D341Med (cell line): ENCODE measurements around the gene TBC1D20.
"Not testable (repeated sequence)": the region's sequence is repeated elsewhere in the genome, so short reads cannot be mapped to it uniquely, and the experiment has no call there.

Experiments
- DNase-seq: peaks from one replicate; pipeline ENCODE4 v3.0.0; 2012; ENCODE audit warnings: low spot score

The TBC1D20 gene

DNA sequence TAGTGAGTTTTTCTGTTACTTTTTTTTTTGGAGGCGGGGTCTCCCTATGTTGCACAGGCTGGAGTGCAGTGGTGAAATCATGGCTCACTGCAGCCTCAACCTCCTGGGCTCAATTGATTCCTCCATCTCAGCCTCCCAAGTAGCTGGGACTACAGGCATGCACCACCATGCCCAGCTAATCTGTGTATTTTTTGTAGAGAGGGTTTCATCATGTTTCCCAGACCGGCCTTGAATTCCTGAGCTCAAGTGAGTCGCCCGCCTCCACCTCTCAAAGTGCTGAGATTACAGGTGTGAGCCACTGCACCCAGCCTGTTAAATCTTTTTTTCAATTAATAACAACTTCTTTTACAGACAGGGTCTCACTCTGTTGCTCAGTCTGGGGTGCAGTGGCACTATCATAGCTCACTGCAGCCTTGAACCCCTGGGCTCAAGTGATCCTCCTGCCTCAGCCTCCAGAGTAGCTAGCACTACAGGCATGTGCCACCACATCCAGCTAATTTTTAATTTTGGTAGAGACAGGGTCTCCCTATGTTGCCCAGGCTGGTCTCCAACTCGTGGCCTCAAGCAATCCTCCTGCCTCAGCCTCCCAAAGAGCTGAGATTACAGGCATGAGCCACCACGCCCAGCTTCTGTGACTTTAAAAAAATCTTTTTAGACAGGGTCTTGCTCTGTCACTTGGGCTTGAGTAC, 14.4 kb upstream of the TBC1D20 start:
- DNase-seq, result not testable (repeated sequence)

DNA sequence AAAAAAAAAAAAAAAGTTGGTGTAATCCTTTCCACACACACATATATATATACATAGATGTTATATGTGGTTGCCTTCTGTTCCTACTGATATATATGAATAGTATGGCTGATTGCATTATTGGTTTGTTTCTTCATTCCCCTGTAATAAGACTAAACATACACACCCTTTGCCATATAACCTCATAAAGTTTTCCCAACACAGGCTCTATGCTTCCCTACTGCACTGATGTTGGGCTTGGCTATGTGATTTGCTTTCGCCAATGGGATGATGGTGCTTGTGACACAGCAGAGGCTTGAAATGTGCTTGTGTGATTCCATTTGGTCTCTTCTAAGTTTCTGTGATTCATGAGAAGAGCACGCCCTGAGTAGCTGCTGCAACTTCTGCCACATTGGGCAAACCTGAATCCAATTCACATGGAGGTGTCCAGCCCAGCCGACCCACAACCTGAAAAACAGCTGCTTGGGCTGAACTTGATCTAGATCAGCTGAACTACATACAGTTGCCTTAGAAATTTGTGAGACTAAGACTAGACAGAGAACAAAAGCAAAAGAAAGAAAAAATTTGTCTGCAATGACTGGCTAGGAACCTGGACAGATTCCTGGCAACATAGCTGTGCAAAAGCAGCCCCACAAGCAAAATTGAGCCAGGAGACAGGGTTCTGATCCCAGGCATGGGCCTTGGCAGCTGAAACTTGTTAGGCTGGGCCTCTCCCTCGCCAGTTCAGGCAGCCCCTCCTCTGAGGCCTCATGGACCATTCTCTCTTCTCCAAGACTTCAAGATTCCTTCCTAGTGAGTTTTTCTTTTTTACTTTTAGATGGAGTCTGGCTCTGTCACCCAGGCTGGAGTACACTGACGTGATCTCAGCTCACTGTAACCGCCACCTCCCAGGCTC, 13.4 kb upstream of the TBC1D20 start:
- DNase-seq, result no peak

DNA sequence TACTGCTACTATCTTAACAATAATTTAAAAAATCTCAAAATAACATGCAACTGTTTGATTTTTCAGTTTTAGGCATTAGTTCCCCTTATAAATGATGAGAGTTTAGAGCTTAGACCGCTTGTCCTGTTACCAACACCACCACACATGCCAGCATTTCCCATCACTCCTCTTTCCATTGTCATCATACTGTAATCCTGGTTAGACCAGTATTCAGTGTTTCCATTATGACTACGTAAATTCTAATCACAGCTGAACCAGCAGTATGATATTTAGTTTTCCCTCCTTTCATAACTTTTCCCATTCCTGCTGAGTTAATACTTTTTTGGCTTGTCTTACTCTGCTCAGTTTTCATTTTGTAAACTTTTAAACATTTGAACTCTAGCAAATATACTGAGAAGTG, 12.2 kb upstream of the TBC1D20 start:
- no peak for DNase-seq

DNA sequence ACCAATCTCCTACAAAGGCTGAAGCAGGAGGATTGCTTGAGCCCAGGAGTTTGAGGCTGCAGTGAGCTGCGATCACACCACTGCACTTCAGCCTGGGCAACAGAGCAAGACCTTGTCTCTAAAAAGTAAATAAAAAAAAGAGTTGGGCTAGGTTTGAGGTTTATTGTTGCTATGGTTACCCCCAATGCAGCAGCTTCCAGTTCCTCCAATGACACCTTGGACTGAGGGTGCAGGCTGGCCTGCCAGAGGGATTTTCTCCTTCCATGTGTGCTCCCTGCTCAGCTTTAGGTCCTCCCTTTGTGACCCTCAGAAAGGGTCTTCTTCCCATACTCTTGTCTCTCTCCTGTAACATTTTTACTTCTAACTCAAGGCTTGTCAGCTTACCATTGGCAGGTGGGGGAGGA, 10.6 kb upstream of the TBC1D20 start:
- DNase-seq, result no peak

DNA sequence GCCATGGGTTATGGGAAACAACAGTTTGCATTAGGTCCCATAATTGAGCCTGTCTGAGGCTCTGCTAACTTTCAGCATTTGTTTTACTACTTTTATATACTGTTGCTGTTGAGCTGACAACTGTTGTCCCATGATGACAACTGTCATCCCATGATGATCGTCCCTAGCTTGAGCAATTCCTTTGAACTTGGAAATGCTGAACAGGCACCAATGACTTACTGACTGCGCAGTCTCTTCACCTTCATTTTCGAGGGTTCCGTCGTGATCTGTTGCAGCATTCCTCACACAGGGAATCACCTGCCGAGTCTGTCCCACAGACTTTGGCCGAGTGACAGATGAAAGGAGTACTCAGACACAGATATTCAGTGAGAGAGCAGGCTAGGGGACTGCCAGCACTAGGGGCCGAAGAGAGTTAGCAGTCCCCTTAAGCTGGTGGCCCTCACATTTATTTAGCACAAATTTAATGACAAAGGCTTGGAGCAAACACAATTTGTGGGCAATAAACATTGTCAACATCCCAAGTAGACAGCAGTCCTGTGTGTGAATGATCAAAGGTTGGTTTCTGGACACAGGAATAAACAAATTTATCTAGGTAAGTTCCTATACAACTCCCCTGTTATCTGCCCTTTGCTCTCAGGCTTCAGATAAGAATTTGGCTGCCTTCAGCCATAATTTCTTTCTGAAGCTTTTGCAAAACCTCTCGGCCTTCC, 10.0 kb upstream of the TBC1D20 start:
- DNase-seq, result no peak

DNA sequence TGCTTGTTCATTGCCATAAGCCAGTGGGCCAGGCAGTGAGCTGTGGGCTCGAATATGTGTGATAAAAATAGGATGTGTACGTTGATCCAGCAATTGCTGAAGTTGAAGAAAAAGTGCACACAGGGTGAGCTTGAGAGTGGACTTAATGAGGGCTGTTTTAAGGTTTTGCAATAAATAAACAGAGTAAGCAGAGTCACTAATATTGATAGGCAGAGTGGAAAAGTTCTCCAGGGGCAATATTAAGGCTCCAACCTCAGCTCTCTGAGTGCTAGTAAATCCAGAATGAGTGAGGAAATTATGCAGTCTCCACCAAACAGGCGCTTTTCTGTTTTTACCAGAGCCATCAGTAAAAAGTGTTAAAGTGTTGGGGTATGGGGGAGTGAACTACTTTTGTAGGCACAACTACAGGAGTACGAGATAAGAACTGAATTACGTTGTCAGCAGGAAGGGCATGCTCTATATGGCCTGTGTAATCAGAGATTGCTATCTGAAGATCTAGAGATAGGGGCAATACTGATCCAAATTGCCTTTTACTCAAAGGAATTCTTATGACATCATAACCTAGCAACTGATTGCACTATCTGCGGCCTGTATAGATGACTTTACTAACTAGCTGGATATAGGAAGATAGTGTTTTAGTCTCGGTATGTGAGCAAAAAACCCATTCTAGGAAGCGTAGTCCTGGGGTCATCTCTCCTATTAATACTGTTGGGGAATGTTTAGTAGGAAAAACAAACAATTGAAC, 7.6 kb upstream of the TBC1D20 start:
- no peak for DNase-seq

DNA sequence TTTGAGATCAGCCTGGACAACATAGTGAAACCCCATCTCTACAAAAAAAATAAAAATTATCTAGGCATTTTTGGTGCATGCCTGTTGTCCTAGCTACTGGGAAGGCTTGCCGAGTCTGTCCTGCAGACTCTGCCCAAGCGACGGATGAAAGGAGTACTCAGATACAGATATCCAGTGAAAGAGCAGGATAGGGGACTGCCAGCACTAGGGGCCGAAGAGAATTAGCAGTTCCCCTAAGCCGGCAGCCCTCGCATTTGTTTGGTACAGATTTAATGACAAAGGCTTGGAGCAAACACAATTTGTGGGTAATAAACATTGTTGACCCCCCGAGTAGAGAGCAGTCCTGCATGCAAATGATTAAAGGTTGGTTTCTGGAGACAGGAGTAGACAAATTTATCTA, 5.4 kb upstream of the TBC1D20 start:
- DNase-seq, result no peak

DNA sequence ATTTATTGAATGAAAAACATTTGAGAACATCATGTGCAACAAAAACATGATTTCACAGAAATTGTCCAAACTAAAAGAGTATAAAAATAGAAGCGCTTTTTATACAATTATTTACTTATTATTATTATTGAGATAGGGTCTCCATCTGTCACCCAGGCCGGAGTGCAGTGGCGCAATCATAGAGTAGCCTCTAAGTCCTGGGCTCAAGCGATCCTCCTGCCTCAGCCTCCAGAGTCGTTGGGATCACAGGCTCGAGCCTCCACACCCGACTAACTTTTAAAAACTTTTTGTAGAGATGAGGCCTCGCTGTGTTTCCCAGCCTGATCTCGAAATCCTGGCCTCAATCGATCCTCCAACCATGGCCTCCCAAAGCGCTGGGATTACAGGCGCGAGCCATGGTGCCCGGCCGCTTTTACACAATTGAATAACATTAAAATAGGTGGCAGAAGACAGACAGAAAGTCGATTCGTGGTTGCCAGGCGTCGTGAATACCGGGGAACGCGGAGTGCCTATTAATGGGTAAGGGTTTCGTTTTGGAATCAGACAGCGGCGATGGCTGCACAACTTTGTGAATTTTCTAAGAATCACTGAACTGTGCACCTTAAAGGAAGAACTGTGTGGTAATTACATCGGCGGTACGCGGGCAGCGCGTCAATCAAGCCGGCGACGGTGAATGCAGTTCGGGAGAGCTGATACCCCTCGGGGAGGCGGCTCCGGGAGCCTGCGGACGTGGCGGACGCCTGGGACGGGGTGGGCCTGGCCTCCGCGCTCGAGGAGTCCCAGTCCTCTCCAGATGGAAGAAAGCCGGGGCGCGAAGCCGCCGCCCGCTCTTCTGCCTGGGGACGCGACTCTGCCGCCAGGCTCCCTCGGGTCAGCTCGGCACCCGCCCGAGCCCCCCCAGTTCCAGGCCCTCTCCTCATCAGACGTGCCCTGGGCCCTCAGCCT, 807 bp downstream of the TBC1D20 start:
- peak; percentile 84 for DNase-seq

DNA sequence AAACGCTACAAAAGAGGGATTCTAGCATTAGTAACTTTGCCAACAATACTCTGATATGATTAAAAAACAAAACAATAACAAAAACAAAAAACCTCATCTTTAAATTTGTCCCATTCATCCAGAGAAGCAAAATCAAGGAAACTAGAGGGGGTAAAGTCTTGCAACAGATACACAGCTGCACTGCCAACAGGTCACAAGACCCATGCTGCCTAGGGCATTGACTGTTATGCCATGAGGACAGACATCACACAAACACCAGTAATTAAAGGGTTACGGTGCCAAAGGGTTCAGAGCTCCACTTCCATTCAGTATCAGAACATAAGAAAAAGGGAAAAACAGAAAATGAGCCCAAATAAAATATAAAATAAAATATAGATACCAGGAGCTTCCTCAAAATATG, 1.6 kb downstream of the TBC1D20 start:
- no peak for DNase-seq

DNA sequence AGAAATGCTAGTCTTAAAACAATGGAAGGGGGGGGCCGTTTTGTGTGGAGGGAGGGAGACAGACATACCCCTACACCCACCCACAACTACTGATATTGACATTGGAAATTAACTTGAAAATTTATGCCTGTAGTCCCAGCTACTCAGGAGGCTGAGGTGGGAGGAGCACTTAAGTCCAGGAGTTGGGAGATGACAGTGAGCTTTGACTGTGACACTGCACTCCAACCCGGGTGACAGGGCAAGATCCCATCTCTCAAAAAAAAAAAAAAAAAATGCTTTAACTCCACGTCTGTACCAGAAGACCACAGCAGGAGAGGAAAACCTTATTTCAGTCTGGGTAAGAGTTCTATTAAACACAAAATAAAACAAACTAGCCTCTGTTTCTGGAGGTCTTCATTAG, 2.2 kb downstream of the TBC1D20 start:
- no peak for DNase-seq

DNA sequence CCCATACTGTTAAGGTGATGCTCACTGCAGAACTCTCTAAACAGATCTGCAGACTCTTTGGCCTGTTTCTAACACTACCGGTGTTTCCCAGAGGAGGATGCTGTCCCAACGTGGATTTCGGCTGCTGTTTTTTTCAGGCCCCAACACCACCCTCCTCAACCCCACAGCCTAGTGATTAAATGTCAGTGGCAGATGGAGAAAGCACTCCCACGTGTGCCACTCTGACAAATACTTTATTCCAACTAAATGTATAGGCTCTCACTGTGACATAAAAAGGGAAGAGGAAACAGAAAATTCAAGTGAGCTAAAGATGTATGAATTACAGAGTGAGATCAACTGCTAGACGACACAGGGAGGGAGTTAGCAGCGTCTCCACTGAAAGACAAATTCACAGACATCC, 3.6 kb downstream of the TBC1D20 start:
- no peak for DNase-seq

DNA sequence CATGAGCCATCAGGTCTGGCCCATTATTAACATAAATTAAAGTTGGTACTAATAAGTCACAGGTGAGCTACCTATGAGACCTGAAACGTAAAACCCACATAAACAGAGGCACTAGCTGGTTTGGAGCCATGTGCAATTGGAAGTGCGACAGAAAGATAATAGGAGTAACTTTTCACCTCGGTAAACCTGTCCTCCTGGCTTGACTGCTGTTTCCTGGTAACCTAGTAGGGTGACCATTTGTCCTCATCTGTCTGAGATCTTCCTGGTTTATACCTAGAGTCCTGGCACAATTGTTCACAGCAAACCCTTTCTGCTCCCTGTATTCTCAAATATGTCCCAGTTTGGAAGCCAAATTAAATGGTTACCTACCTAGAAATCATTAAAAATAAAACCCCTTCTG, 7.4 kb downstream of the TBC1D20 start:
- DNase-seq, result no peak

DNA sequence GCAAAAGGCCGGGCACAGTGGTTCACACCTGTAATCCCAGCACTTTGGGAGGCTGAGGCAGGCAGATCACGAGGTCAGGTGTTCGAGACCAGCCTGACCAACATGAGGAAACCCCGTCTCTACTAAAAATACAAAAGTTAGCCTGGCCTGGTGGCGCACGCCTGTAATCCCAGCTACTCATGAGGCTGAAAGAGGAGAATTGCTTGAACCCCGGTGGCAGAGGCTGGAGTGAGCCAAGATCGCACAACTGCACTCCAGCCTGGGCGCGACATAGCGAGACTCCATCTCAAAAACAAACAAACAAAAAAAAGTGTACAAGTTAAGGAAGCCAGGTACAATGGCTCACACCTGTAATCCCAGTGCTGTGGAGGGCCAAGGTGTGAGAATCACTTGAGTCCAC, 10.3 kb downstream of the TBC1D20 start:
- DNase-seq, result not testable (repeated sequence)

DNA sequence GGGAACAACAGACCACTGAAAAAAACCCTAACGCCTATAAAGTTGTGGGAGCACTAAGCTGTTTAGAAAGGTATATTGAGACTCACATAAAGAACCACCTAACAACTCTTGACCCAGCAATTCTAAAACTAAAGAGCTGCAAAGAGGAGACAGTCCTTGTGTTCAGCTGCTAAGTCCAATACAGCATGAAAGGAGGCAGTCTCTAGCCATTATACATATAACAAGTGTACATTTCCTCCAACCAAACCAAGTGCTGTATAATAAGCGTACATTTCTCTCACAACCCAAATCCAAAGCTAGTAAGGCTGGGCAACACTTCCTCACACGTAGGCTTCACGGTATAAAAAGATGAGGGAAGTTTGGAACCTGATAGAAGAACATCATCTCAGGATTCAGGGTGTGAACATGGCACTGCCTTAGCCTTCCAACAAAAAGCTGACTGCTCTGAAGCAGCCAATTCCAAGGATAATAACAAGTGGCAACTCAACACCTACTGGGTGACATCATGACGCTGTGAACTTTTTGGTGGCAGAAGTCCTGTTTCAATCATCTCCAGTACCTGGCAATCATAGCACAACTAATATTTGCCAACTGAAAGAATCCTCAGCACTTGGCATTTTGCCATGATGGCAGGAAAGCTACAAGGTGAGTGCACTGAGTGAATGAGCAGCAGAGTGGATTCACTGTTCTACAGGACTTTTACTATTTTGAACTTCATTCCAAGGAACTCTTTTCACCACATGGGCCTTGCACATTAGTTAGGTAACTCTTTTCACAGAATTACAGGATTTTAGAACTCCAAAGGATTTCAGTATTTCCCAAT, 16.6 kb downstream of the TBC1D20 start:
- no peak for DNase-seq

DNA sequence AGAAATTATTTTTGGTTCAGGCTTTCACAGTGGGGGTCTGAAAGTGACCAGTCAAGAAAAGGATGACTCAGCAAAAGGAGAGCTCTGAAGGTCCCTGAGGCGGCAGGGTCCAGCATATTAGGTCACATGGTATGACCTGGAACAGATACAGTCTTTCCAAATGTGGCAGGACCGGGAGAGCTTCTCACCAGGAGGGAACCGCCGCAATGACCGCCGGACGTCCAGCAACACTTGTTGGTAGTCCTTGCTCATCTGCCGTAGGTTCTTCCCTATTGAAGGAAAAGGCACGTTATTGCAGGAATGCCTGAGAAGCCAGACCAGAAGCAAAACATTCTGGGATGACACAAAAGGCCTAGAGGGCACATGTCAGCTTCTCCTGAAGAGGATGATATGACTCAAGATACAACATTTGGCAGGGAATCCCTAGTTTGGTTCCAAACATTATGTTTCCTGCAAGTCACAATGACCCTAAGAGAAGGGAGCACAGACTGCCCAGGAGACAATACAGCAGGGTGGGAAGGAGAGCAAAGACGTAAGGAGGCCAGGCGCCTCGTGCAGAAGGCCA, 17.4 kb downstream of the TBC1D20 start:
- DNase-seq, result no peak

DNA sequence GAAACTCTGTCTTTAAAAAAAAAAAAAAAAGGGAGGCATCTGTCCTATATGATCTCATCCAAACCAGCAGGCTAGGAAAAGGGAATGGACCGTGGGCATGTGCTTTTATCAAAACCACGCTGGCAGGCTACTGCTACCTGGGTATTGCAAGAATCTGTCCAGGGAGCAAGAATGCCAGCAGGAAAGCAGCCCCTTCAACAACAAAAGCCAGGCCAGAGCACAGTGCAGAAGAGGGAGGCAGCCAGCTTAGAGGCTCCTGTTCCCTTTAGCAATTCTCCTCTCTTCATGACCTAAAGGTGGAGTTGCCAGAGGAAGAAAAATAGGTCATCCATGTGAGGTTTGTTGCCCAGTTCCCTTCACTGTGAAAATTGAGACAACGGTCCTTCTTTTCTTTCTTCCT, 18.2 kb downstream of the TBC1D20 start:
- no peak for DNase-seq

DNA sequence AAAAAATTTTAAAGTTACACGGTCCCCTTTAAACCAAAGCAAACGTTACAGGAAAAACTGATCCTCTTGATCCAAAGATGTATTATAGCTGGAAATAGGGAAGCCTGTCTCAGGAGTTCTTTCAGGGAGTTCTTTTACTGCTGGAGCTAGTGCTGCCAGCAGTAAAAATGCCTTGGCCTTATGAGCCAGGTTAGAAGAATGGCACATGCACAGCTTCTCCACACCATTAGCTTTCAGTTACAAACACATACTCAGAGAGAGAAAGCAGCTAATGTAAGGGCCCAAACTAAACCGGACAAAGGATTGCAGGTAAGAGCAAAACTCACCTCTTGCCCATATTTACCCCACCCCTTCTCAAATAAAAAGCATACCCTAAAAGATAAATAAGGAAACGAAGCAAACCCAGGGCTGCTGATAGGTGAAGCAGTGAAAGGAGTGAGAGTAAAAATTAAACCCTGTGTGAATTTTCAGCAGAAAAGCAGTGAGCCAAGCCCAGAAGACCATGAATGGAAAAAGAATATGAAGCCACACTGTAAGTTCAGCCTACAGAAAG, 19.0 kb downstream of the TBC1D20 start:
- DNase-seq, result no peak

DNA sequence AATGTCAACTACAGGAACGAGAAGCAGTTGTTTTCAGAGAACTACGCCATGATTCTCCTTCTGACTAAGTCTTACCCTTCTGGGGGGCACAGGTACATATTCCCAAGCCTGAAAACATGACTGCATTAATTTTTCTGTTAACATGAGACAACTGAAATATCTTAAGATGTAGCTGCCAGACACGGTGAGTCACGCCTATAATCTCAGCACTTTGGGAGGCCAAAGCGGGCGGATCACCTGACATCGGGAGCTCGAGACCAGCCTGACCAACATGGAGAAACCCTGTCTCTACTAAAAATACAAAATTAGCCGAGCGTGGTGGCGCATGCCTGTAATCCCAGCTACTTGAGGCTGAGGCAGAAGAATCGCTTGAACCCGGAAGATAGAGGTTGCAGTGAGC, 21.7 kb downstream of the TBC1D20 start:
- DNase-seq, result no peak

DNA sequence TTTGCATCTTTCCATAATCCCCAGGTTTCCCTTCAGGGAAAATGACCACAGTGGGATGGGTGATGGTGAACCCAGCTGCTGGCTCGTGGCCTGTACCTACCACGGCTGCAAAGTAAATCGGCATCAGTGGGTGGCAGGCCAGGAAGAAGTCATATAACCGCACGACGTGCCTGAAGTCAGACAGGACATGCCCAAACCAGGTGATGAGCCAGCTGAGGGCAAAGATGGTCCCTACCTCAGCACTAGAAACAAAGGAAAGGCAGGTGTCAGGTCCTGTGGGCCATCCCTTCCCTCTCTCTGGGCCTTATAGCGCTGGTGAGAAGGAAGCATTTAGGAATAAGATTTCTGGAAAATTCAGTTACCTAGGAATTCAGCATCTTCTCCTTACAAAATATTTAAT, 22.2 kb downstream of the TBC1D20 start:
- no peak for DNase-seq
